GM18861 (cell line): ENCODE measurements around the gene LRG1.
"Not testable (repeated sequence)": the region's sequence is repeated elsewhere in the genome, so short reads cannot be mapped to it uniquely, and the experiment has no call there.

Source experiments
- ATAC-seq: cut with Tn5 transposase; IDR thresholded peaks from one replicate; pipeline ENCODE4 v1.9.1; 2021; ENCODE audit not compliant: unreplicated experiment

LRG1 gene

DNA sequence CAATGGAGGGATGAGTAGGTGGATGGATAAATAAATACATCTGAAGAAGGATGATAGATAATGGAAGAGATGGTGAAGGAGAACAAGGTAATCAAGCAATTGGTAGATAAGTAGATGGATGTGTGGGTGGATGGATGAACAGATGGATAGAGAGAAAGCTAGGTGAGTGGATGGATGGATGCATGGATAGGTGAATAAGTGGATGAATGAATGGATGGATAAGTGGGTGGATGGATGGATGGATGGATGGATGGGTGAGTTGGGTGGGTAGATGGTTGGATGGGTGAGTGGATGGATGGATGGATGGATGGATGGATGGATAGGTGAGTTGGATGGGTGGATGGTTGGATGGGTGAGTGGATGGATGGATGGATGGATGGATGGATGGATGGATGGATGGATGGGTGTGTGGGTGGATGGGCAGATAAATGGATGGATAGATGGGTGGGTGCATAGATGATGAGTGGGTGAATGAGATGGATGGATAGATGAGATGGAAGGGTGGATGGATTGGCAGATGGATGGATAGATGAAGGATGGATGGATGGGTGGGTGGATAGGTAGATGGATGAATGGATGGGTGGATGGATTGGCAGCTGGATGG is 13.4 kb upstream of the LRG1 start:
- ATAC-seq: no peak

DNA sequence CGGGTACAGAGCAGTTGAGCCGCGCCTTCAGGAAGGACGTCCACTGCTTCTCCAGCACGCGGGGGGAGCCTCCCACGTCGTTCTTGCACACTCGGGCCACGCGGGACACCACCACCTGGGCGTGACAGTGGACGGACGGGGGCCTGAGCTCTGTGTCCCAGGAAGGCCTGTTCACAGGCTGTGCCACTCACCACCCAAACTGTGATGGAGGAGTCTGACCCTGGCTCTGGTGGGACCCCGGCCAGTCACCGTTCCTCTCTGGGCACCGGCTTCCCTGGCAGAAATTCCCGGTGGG is 12.6 kb upstream of the LRG1 start:
- no peak for ATAC-seq

DNA sequence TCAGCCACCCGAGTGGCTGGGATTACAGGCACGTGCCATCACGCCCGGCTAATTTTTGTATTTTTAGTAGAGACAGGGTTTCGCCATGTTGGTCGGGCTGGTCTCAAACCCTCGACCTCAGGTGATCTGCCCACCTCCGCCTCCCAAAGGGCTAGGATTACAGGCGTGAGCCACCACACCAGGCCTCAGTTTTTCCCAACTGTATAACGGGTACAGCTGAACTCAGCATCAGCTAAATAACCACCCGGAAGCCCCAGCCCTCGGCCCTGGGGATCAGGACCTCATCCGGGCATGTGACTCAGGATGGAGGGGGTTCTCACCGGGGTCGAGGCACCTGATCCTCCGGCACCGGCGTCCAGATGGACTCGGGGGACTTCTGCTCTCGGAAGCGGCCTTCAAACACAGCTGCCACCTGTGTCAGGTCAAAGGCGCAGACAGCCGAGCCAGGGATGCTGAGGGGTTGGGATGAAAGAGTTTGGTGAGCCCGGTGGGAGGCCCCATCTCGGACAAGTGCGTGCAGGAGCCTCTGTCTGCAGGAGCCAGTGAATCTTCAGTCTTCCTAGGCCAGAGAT is 10.7 kb upstream of the LRG1 start:
- ATAC-seq: no peak

GRCh38 chr19:4550018-4550417 is 10.2 kb upstream of the LRG1 start:
- ATAC-seq: no peak

DNA sequence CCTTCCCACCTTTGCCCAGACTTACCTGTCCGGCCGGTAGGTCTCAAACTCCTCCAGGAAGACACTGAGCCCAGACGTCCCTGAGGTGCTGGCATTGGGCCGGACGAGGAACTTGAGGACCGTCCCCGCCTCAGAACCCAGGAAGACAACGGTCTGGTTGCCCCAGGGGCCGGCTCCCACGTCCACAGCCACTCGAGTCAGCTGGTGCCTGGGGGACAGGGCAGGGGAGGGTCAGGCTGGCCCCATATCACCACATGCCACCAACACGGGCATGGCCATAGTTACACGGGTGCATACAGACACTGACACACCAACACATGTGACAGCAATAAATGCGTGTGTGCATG is 8.4 kb upstream of the LRG1 start:
- ATAC-seq: no peak

GRCh38 chr19:4547303-4548237 is 7.7 kb upstream of the LRG1 start:
- ATAC-seq: no peak

DNA sequence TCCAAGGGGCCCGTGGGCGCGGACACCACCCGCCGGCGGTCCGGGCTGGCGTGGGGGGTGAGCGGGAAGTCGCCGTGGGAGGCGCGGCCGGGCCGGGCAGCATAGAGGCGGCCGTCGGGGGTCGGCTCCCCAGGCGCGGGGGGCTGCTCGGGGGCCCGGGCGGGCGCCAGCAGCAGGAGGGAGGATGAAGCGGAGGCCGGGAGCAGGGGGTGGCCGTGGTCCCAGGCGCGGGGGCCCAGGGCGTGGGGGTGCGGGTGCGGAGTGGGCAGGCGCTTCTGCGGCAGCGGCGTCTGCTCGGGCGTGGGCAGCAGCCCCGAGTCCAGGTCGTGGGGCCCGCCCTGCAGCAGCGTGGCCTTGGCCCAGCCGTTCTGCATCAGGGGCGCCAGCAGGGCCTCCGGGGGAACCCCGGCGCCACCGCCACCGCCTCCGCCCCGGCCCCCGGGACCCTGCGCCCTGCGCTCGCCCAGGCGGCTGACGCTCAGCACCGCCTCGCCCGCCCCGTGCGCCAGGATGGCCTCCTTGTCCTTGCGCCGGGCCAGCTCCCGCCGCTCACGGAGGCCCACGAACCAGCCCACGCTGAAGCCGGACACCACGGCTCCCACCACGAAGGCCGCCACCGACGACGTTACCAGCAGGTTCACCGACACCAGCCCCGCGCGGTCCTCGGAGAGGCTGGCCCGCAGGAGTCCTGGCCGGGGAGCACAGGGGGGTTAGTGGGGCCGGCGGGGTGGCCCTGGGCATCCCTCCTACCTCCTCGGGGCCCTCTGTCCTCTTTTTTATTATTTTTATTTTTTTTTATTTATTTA is 4.2 kb upstream of the LRG1 start:
- ATAC-seq: no peak

DNA sequence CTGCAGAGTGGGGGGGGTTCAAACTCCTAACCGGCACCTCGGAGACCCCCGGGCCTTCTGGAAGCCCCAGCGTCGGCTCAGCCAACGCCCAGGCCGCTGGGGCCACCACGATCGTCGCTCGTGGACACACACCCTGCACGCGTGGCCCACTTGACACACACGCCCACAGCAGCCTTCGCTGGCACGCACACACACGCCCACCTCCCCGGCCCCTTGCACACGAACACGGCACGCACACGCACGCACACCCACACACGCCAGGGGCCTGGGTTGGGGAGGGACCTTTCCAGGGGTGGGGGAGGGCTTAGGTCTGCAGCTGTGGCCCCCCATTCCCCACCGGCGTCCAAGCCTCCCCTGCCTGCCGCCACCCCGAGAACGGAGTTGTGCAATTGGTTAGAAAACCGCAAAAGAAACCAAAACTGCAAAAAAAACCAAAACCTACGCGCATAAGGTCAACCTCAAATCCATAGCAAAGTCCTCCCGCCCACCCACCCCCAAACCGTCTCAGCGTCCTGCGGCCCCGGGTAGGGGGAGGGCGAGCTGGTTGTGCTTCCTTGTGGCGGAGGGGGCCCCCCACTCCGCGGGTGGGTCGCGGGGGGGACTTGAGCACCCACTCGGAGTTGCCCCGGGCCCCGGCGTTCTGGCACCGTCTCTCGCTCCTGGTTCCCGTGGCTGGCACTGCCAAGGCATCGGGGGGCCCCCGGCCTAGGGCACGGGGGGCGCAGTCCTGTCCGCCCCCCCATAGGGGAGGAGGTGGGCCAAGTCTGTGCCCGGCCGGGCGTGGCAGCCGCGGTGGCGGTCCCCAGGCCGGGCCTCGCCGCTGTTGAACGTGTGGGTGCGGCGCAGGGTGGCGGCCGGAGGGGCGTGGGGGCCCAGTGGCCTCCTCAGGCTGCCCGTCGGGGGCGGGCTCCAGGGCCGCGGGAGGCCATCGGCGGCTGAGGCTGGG is 3.3 kb upstream of the LRG1 start:
- no peak for ATAC-seq

- not testable (repeated sequence) for ATAC-seq
These were observed 1.9 kb upstream of the LRG1 start for GRCh38 chr19:4541806-4542145.

DNA sequence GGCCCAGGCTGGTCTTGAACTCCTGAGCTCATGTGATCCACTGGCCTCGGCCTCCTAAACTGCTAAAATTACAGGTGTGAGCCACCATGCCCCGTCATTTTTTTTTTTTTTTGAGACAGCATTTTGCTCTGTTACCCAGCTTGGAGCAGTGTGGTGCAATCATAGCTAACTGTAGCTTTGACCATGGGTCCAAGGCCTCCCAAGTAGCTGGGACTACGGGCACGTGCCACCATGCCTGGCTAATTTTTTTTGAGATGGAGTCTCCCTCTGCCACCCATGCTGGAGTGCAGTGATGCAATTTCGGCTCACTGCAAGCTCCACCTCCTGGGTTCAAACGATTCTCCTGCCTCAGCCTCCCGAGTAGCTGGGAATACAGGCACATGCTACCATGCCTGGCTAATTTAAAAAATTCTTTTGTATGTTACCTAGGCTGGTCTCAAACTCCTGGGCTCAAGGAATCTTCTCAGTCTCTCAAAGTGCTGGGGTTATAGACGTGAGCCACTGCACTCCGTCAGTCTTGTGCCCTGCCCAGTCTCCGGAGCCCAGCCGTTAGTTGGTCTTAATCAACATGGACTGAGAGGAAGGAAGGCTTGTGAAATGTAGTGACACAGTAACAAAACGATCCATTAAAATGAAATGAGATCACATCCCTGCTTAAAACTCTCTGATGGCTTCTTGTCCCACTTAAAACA is 1.4 kb upstream of the LRG1 start:
- ATAC-seq: no peak

- no peak for ATAC-seq
These were observed 605 bp downstream of the LRG1 start for GRCh38 chr19:4539169-4539692.

- ATAC-seq: no peak
These were observed 1.3 kb downstream of the LRG1 start for GRCh38 chr19:4538601-4538954.

DNA sequence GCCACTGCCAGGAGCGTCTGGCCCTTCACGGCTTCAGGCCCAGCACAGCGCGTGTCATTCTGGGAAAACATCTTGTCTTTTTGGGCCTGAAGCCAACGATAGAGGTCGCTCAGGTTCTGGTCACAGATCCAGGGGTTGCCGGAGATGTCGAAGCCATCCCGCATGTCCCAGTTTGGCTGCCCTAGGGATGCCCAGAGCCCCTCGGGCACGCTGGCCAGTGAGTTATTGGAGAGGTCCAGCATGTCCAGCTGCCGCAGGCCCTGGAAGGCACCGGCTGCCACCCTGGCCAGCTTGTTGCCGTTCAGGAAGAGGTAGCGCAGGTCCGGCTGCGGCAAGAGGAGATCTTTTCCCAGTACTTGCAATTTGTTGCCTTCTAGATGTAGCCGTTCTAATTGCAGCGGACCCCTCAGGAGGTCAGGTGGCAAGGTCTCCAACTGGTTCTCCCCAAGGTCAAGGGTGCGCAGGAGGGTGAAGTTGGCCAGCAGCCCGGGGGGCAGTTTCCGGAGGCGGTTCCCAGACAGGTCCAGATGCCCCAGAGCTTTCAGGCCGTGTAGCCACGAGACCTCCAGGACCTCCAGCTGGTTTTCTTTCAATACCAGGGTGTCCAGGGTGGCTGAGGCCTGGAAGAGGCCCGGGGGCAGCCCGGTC is 1.8 kb downstream of the LRG1 start:
- no peak for ATAC-seq

GRCh38 chr19:4536798-4537197 is 3.0 kb downstream of the LRG1 start:
- no peak for ATAC-seq

- no peak for ATAC-seq
These were observed 4.8 kb downstream of the LRG1 start, which contains the start of gene PLIN5 for GRCh38 chr19:4534836-4535658. Gene PLIN5, minus strand, starts transcription at chr19:4535224. Its CDS starts 1,150 bp downstream, at chr19:4534074.

GRCh38 chr19:4533835-4534424 is 5.9 kb downstream of the LRG1 start:
- ATAC-seq: no peak

DNA sequence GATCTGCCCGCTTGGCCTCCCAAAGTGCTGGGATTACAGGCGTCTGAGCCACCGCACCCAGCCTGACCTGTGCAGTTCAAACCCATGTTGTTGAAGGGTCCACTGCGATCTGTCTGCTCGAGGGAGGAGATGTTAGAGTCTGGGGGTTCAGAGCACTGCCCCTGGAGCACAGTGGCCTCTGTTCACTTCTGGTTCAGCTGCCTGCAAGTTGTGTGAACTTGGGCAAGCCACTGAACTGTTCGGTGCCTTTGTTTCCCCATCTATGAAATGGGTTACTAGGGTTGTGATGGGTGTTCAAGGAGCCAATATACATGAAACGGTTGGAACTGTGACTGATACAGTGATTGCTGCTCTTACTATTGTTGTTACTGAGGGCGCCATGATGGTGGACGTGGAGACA is 6.5 kb downstream of the LRG1 start:
- no peak for ATAC-seq

GRCh38 chr19:4531562-4532165 is 8.2 kb downstream of the LRG1 start:
- ATAC-seq: no peak
